H9 (cell line): ENCODE results near the gene ASPG. TPM values are rescaled to one million over a fixed set of nuclear protein-coding genes. Genes with fewer than 3 reads are reported as not detected.

ENCODE experiments used
- DNase-seq: peaks from one replicate; pipeline ENCODE4 v3.0.0-alpha.2; 2017
- H2AFZ ChIP-seq: one replicate; pipeline ENCODE4 v1.6.1; 2013; ENCODE audit warnings: mild to moderate bottlenecking, low read length, control low read depth, moderate library complexity
- H2AK5ac ChIP-seq: 2 replicates; pipeline ENCODE4 v1.6.1; 2013; ENCODE audit warnings: low read length, control low read depth, mixed read lengths; ENCODE audit not compliant: insufficient read length
- H2BK120ac ChIP-seq: one replicate; pipeline ENCODE4 v1.6.1; 2013; ENCODE audit warnings: low read depth, mild to moderate bottlenecking, low read length, control low read depth, inconsistent platforms; ENCODE audit not compliant: poor library complexity, severe bottlenecking
- H2BK12ac ChIP-seq: 2 replicates; pipeline ENCODE4 v1.6.1; 2013; ENCODE audit warnings: low read length, control low read depth, mixed read lengths, low read depth; ENCODE audit not compliant: insufficient read length
- H2BK15ac ChIP-seq: 2 replicates; pipeline ENCODE4 v1.6.1; 2013; ENCODE audit warnings: low read depth, low read length, control low read depth
- H2BK20ac ChIP-seq: one replicate; pipeline ENCODE4 v1.6.1; 2013; ENCODE audit warnings: low read depth, mild to moderate bottlenecking, low read length, control low read depth, inconsistent platforms; ENCODE audit not compliant: poor library complexity, severe bottlenecking
- H2BK5ac ChIP-seq: 2 replicates; pipeline ENCODE4 v1.6.1; 2013; ENCODE audit warnings: low read length, control low read depth, mixed read lengths; ENCODE audit not compliant: insufficient read length
- H3K14ac ChIP-seq: 2 replicates; pipeline ENCODE4 v1.6.1; 2013; ENCODE audit warnings: low read length, control low read depth; ENCODE audit not compliant: insufficient read depth
- H3K18ac ChIP-seq: 2 replicates; pipeline ENCODE4 v1.6.1; 2013; ENCODE audit warnings: low read depth, mild to moderate bottlenecking, mixed read lengths, low read length, control low read depth; ENCODE audit not compliant: insufficient read length
- H3K23ac ChIP-seq: 2 replicates; pipeline ENCODE4 v1.6.1; 2013; ENCODE audit warnings: low read length, control low read depth, mixed read lengths, low read depth; ENCODE audit not compliant: insufficient read length
- H3K23me2 ChIP-seq: 2 replicates; pipeline ENCODE4 v1.6.1; 2013; ENCODE audit warnings: low read depth, mild to moderate bottlenecking, mixed read lengths, low read length, control low read depth; ENCODE audit not compliant: insufficient read length, poor library complexity, severe bottlenecking
- H3K27ac ChIP-seq: 2 replicates; pipeline ENCODE4 v1.5.1; 2013; ENCODE audit warnings: low read length, control low read depth, mixed read lengths, low read depth; ENCODE audit not compliant: insufficient read length
- H3K27me3 ChIP-seq: 2 replicates; pipeline ENCODE4 v1.6.1; 2013; ENCODE audit warnings: low read length, control low read depth, inconsistent platforms; ENCODE audit not compliant: insufficient read depth
- H3K4ac ChIP-seq: 2 replicates; pipeline ENCODE4 v1.6.1; 2013; ENCODE audit warnings: low read depth, mild to moderate bottlenecking, control low read depth, inconsistent platforms, low read length, moderate library complexity
- H3K4me1 ChIP-seq: 2 replicates; pipeline ENCODE4 v1.6.1; 2013; ENCODE audit warnings: low read length, control low read depth, inconsistent platforms; ENCODE audit not compliant: insufficient read depth
- H3K4me2 ChIP-seq: 2 replicates; pipeline ENCODE4 v1.6.1; 2013; ENCODE audit warnings: low read length, control low read depth, mixed read lengths; ENCODE audit not compliant: insufficient read length, insufficient read depth
- H3K56ac ChIP-seq: 2 replicates; pipeline ENCODE4 v1.6.1; 2013; ENCODE audit warnings: low read depth, mild to moderate bottlenecking, mixed read lengths, low read length, control low read depth; ENCODE audit not compliant: insufficient read length
- H3K79me1 ChIP-seq: 2 replicates; pipeline ENCODE4 v1.6.1; 2013; ENCODE audit warnings: low read depth, mild to moderate bottlenecking, moderate library complexity, low read length, control low read depth, inconsistent platforms; ENCODE audit not compliant: insufficient read depth, poor library complexity, severe bottlenecking
- H3K79me2 ChIP-seq: 2 replicates; pipeline ENCODE4 v1.6.1; 2013; ENCODE audit warnings: low read length, control low read depth, inconsistent platforms; ENCODE audit not compliant: insufficient read depth
- H3K9ac ChIP-seq: 2 replicates; pipeline ENCODE4 v1.6.1; 2013; ENCODE audit warnings: low read length, control low read depth, mixed read lengths; ENCODE audit not compliant: insufficient read length; ENCODE audit errors: extremely low read depth
- H3K9me3 ChIP-seq: one replicate; pipeline ENCODE4 v1.6.1; 2013; ENCODE audit warnings: low read depth, low read length, inconsistent platforms; ENCODE audit not compliant: control insufficient read depth
- H3T11ph ChIP-seq: one replicate; pipeline ENCODE4 v1.6.1; 2013; ENCODE audit warnings: mild to moderate bottlenecking, low read length, control low read depth, inconsistent platforms
- H4K20me1 ChIP-seq: one replicate; pipeline ENCODE4 v1.6.1; 2013; ENCODE audit not compliant: control insufficient read depth, insufficient read length, insufficient read depth
- H4K5ac ChIP-seq: 2 replicates; pipeline ENCODE4 v1.6.1; 2013; ENCODE audit warnings: low read depth, mild to moderate bottlenecking, mixed read lengths, low read length, control low read depth; ENCODE audit not compliant: insufficient read length
- H4K8ac ChIP-seq: replicated peaks from 2 replicates; pipeline ENCODE4 v1.6.1; 2013; ENCODE audit warnings: low read length, control low read depth, mixed read lengths, low read depth; ENCODE audit not compliant: insufficient read length
- H4K91ac ChIP-seq: 2 replicates; pipeline ENCODE4 v1.6.1; 2013; ENCODE audit warnings: low read depth, mild to moderate bottlenecking, moderate library complexity, mixed read lengths, low read length, control low read depth; ENCODE audit not compliant: insufficient read length
- H3K27ac Mint-ChIP-seq, 3 experiments: 2 replicates in 2 of 3; 3 replicates in 1 of 3; pipeline ENCODE4 v1.8.0; 2020 to 2021; ENCODE audit warnings: mixed read lengths in 3 of 3, mild to moderate bottlenecking in 1 of 3, moderate library complexity in 1 of 3
- H3K27me3 Mint-ChIP-seq: 2 replicates; pipeline ENCODE4 v1.8.0; 2021; ENCODE audit warnings: low read depth, mild to moderate bottlenecking, moderate library complexity, mixed read lengths
- H3K36me3 Mint-ChIP-seq, 3 experiments: 2 replicates in 2 of 3; 3 replicates in 1 of 3; pipeline ENCODE4 v1.8.0; 2020 to 2021; ENCODE audit warnings: low read depth in 3 of 3, mixed read lengths in 3 of 3; ENCODE audit not compliant: insufficient read depth in 1 of 3
- H3K4me1 Mint-ChIP-seq, 2 experiments: 2 replicates each; pipeline ENCODE4 v1.8.0; 2020; ENCODE audit warnings: mixed read lengths in 2 of 2
- H3K4me3 Mint-ChIP-seq, 2 experiments: 2 replicates in 1 of 2; 3 replicates in 1 of 2; pipeline ENCODE4 v1.8.0; 2020 to 2021; ENCODE audit warnings: mild to moderate bottlenecking in 2 of 2, mixed read lengths in 2 of 2, moderate library complexity in 1 of 2
- H3K9me3 Mint-ChIP-seq, 2 experiments: 2 replicates in 1 of 2; 3 replicates in 1 of 2; pipeline ENCODE4 v1.8.0; 2020; ENCODE audit warnings: mild to moderate bottlenecking in 2 of 2, mixed read lengths in 2 of 2, moderate library complexity in 1 of 2
- CTCF ChIP-seq: fragments of 200-600 bp; sonication (generic); conservative IDR thresholded peaks from 3 replicates; pipeline ENCODE4 v1.8.0; 2021; ENCODE audit warnings: antibody characterized with exemption, mild to moderate bottlenecking
- WGBS: extraction: QIAGEN DNeasy Blood & Tissue Kit; methylation state at CpG from one replicate; pipeline ENCODE4 v1.1.7; 2013; ENCODE audit warnings: missing lambda C conversion rate, low lambda C conversion rate, mixed read lengths; ENCODE audit not compliant: insufficient read length; ENCODE audit errors: extremely low coverage; 5-methylcytosine and 5-hydroxymethylcytosine counted together
- total RNA-seq: library from RNA; stranded (reverse); gene quantifications from 2 replicates; pipeline ENCODE4 v1.2.1, GENCODE V29; 2021

The ASPG gene
- total RNA-seq, 1 experiment from 2014 or later, result 0.33 TPM

DNA sequence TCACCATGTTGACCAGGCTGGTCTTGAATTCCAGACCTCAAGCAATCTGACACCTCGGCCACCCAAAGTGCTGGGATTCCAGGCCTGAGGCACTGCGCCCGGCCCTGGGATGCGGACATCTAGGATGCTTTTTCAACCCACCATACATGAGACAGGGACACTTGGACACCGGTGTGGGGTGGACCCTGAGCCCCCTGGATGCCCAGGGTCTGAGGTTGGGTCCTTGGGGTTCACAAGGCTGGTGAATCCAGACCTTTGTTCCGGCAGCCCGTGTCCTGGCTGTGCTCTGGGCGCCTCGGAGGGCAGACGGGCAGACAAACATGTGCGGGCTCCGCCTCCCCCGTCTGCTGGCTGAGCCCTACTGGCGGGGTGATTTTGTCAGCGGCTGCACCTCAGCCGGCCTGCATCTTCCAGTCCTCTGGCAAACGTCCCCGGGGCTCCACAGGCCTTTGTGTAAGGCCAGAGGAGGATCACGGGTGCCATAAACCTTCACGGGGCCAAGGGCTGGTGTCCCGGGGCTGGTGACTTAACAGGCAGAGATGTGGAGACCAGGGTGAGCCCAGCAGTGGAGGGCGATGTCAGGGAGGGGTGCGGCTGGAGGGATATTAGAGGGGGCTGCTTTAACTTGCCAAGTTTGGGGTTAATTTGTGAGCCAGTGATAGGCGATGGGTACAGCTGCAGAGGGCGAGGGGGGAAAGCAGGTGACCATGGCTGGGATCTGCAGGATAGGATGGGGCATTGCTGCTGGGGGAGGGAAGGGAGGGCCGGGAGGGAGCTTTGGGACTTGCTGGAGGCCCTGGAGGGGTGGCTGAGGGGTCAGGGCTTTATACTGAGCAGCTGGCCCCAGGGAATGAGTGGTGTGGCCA, 5.8 kb downstream of the ASPG start:
- Histone ChIP-seq H4K91ac (no peak overlapping the region), H2BK5ac (no peak overlapping the region), H3K9ac (no peak overlapping the region), H3T11ph (no peak overlapping the region), H4K5ac (no peak overlapping the region), H3K4ac (no peak overlapping the region), H2BK15ac (no peak overlapping the region), H2AFZ (no peak overlapping the region), H2BK120ac (no peak overlapping the region), H2BK12ac (no peak overlapping the region), H2AK5ac (no peak overlapping the region), H3K27me3 (no peaks in the 10 kb centered on the region), H3K23me2 (no peaks in the 10 kb centered on the region), H4K8ac (no peak overlapping the region), H3K79me2 (no peaks in the 10 kb centered on the region), H3K23ac (no peak overlapping the region), H3K14ac (no peak overlapping the region), H3K79me1 (no peaks in the 10 kb centered on the region), H4K20me1 (no peaks in the 10 kb centered on the region), H3K27ac (no peak overlapping the region), H3K9me3 (no peaks in the 10 kb centered on the region), H2BK20ac (no peak overlapping the region), H3K4me1 (no peaks in the 10 kb centered on the region), H3K4me2 (no peak overlapping the region), H3K18ac (no peak overlapping the region), H3K56ac (no peak overlapping the region)
- DNase-seq, result no peak
- no peak for TF ChIP-seq CTCF
- no CpG with 5 or more reads among the region's 26 CpGs for WGBS
- peaks cover 6 to 8% of the 10 kb centered on the region in 2 experiments for H3K4me1 Mint-ChIP-seq
- H3K27ac Mint-ChIP-seq, result no peak overlapping the region; a peak in 1 of 7 replicates
- peaks cover 9% of the 10 kb centered on the region; the same call in 1 of the 2 replicates for H3K27me3 Mint-ChIP-seq
- no peaks in the 10 kb centered on the region; a peak in 2 of 5 replicates for H3K9me3 Mint-ChIP-seq
- no peaks in the 10 kb centered on the region for H3K36me3 Mint-ChIP-seq
- no peak overlapping the region for H3K4me3 Mint-ChIP-seq
